ENCODE data around the gene LAT. TPM values are rescaled to one million over a fixed set of nuclear protein-coding genes. Genes with fewer than 3 reads are reported as not detected.
A peak's percentile ranks its signal among the peaks of the same experiment; 100 is the strongest.
"Not testable (repeated sequence)": the region's sequence is repeated elsewhere in the genome, so short reads cannot be mapped to it uniquely, and the experiment has no call there.

The LAT gene
- polyA plus RNA-seq, 1 donor: 13.2 TPM

DNA sequence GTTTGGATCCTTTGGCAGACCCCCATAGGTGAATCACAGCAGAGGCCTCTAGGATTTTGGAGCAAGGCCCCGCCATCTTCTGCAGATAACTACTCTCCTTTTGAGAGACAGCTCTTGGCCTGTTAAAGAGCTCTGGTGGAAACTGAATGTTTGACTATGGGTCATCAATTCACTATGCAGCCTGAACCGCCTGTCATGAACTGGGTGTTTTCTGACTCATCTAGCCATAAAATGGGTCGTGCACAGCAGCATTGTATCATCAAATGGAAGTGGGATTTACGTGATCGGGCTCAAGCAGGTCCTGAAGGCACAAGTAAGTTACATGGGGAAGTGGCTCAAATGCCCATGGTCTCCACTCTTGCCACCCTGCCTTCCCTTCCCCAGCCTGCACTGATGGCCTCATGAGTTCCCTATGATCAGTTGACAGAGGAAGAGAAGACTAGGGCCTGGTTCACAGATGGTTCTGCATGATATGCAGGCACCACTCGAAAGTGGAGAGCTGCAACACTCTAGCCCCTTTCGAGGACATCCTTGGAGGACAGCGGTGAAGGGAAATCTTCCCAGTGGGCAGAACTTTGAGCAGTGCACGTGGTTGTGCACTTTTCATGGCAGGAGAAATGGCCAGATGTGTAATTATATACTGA lies 19.8 kb downstream of the LAT start:
- H3K9me3 ChIP-seq (ENCODE audit: control insufficient read depth, low read depth, low read length); H3K36me3 ChIP-seq (ENCODE audit: control insufficient read depth, insufficient read depth, low read length); H3K4me1 ChIP-seq (ENCODE audit: control insufficient read depth, insufficient read depth, low read length); H3K4me3 ChIP-seq (ENCODE audit: low read length); H3K27ac ChIP-seq (ENCODE audit: low read length); DNase-seq; H3K27me3 ChIP-seq (ENCODE audit: control insufficient read depth, insufficient read depth, low read length): not testable (repeated sequence)
- WGBS (ENCODE audit: insufficient coverage, low lambda C conversion rate): 40% methylated on average over 1 of the region's 9 CpGs

GRCh38 chr16:29007730-29008593 lies 23.1 kb downstream of the LAT start:
- H3K36me3 ChIP-seq (ENCODE audit: control insufficient read depth, insufficient read depth, low read length): no peaks in the 10 kb centered on the region
- H3K27me3 ChIP-seq (ENCODE audit: control insufficient read depth, insufficient read depth, low read length): no peaks in the 10 kb centered on the region
- no peaks in the 10 kb centered on the region for H3K4me1 ChIP-seq (ENCODE audit: control insufficient read depth, insufficient read depth, low read length)
- WGBS (ENCODE audit: insufficient coverage, low lambda C conversion rate): no CpG with 5 or more reads among the region's 10 CpGs
- no peak overlapping the region for H3K4me3 ChIP-seq (ENCODE audit: low read length)
- no peaks in the 10 kb centered on the region for H3K9me3 ChIP-seq (ENCODE audit: control insufficient read depth, low read depth, low read length)
- DNase-seq: no peak
- no peak overlapping the region for H3K27ac ChIP-seq (ENCODE audit: low read length)

DNA sequence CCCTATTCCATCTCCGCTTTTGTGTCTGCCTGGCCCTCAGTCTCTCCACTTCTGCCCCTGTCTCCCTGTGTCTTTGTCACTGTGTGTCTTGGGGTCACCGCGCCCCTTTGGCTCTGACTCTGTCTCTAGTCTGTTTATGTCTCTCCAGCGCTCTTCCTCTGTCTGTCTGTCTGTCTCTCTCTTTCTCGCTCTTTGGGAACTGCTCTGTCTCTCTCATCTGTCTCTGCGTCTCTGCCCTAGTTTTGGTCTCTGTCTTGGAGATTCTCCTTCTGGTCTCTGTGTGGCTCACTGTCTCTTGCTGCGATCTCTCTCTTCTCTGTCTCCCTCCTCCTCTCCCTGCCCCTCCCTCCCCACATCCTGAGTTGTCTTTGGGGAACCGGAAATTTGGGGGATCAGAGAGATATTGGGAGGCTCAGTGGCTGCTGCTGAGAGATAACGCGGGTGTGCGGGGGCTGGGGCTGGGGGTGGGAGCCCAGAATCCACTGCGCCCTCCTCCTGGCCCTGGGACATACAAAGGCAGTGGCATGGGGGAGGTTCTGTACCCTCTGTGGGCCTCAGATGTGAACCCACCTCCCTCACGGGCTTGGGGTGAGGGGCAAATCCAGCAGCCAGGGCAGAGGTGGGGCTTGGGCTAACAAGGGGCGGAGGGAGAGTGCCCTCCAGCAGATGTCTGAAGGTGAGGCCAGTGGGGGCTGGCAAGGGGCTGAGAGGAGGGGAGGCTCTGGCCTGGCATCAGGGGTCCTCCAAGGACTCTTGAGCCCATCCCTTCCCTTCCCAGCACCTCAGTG lies 24.4 kb downstream of the LAT start:
- Histone ChIP-seq H3K4me3 (ENCODE audit: low read length) (no peak overlapping the region), H3K27ac (ENCODE audit: low read length) (no peak overlapping the region), H3K9me3 (ENCODE audit: control insufficient read depth, low read depth, low read length) (no peaks in the 10 kb centered on the region), H3K4me1 (ENCODE audit: control insufficient read depth, insufficient read depth, low read length) (no peaks in the 10 kb centered on the region), H3K36me3 (ENCODE audit: control insufficient read depth, insufficient read depth, low read length) (no peaks in the 10 kb centered on the region), H3K27me3 (ENCODE audit: control insufficient read depth, insufficient read depth, low read length) (no peaks in the 10 kb centered on the region)
- WGBS (ENCODE audit: insufficient coverage, low lambda C conversion rate): 74% methylated on average over 3 of the region's 14 CpGs
- no peak for DNase-seq

DNA sequence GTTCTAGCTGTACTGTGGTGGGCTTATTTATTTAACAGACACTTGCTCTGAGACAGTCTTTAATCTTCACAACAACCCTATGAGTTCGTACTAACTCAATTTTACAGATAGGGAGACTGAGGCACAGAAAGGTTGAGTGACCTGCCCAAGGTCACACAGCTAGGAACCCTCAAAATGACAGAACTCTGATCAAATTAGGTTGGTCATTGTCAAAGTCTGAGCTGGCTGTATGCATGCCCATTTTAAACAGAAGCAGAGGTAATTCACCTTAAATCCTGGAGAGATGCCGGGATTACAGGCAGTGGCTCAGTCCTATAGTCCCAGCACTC lies 24.9 kb downstream of the LAT start:
- no peaks in the 10 kb centered on the region for H3K36me3 ChIP-seq (ENCODE audit: control insufficient read depth, insufficient read depth, low read length)
- no peaks in the 10 kb centered on the region for H3K4me1 ChIP-seq (ENCODE audit: control insufficient read depth, insufficient read depth, low read length)
- H3K27me3 ChIP-seq (ENCODE audit: control insufficient read depth, insufficient read depth, low read length): no peaks in the 10 kb centered on the region
- no peaks in the 10 kb centered on the region for H3K9me3 ChIP-seq (ENCODE audit: control insufficient read depth, low read depth, low read length)
- H3K4me3 ChIP-seq (ENCODE audit: low read length): no peak overlapping the region
- DNase-seq: no peak
- no peak overlapping the region for H3K27ac ChIP-seq (ENCODE audit: low read length)
- WGBS (ENCODE audit: insufficient coverage, low lambda C conversion rate): no CpG with 5 or more reads among the region's 2 CpGs

- no peak overlapping the region for H3K27ac ChIP-seq (ENCODE audit: low read length)
- no peak for DNase-seq
- WGBS (ENCODE audit: insufficient coverage, low lambda C conversion rate): no CpG with 5 or more reads among the region's 8 CpGs
- no peaks in the 10 kb centered on the region for H3K27me3 ChIP-seq (ENCODE audit: control insufficient read depth, insufficient read depth, low read length)
- H3K4me3 ChIP-seq (ENCODE audit: low read length): no peak overlapping the region
- no peaks in the 10 kb centered on the region for H3K9me3 ChIP-seq (ENCODE audit: control insufficient read depth, low read depth, low read length)
- H3K36me3 ChIP-seq (ENCODE audit: control insufficient read depth, insufficient read depth, low read length): no peaks in the 10 kb centered on the region
- H3K4me1 ChIP-seq (ENCODE audit: control insufficient read depth, insufficient read depth, low read length): no peaks in the 10 kb centered on the region
Observed at GRCh38 chr16:29011112-29011511, 26.3 kb downstream of the LAT start.

DNA sequence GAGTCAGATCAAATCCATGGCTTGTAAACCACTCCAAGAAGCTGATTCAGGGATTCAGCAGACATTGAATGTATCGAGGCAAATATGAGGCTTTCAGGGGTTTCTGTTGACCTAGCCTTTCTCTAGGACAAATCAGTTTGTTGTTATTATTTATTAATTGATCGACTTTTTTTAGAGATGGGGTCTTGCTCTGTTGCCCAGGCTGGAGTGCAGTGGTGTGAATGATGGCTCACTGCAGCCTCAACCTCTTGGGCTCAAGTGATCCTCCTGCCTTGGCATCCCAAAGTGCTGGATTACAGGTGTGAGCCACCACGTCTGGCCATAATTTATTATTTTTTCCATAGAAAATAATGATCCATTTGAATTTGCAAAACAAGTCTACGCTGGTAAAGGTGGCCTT lies 27.0 kb downstream of the LAT start:
- WGBS (ENCODE audit: insufficient coverage, low lambda C conversion rate): no CpG with 5 or more reads among the region's 4 CpGs

DNA sequence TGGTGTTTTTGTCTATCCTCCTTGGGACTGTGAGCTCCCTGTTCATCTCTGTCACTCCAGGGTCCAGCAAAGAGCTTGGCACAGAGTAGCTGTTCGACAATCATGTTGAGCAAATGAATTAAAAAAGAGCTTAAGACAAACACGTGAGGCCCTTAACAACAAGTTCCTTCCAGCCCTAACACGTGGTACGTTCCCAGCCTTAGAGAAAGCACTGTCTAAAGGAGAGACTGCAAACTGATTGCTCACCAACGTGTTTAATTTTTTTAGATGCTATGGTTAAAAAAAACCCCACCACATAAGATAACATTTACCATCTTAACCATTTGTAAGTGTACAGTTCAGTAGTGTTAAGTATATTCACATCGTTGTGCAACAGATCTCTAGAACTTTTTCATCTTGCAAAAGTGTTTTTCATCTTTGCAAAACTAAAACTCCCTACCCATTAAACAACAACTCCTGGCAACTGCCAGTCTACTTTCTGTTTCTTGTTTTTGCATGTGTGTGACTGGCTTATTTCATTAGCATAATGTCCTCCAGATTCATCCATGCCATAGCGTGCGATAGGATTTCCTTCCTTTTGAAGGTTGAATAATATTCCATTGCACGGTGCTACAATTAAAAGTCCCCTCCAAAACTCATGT lies 28.2 kb downstream of the LAT start:
- no peaks in the 10 kb centered on the region for H3K27me3 ChIP-seq (ENCODE audit: control insufficient read depth, insufficient read depth, low read length)
- WGBS (ENCODE audit: insufficient coverage, low lambda C conversion rate): 50% methylated on average over 2 of the region's 9 CpGs
- H3K9me3 ChIP-seq (ENCODE audit: control insufficient read depth, low read depth, low read length): no peaks in the 10 kb centered on the region
- DNase-seq: no peak
- no peaks in the 10 kb centered on the region for H3K4me1 ChIP-seq (ENCODE audit: control insufficient read depth, insufficient read depth, low read length)
- no peak overlapping the region for H3K4me3 ChIP-seq (ENCODE audit: low read length)
- H3K27ac ChIP-seq (ENCODE audit: low read length): no peak overlapping the region
- H3K36me3 ChIP-seq (ENCODE audit: control insufficient read depth, insufficient read depth, low read length): no peaks in the 10 kb centered on the region

More for the DNA sequence above, 27.0 kb downstream of the LAT start:
- no peak overlapping the region for H3K27ac ChIP-seq (ENCODE audit: low read length)
- H3K36me3 ChIP-seq (ENCODE audit: control insufficient read depth, insufficient read depth, low read length): no peaks in the 10 kb centered on the region
- H3K27me3 ChIP-seq (ENCODE audit: control insufficient read depth, insufficient read depth, low read length): no peaks in the 10 kb centered on the region
- no peak for DNase-seq
- H3K4me3 ChIP-seq (ENCODE audit: low read length): no peak overlapping the region
- no peaks in the 10 kb centered on the region for H3K4me1 ChIP-seq (ENCODE audit: control insufficient read depth, insufficient read depth, low read length)
- H3K9me3 ChIP-seq (ENCODE audit: control insufficient read depth, low read depth, low read length): no peaks in the 10 kb centered on the region

DNA sequence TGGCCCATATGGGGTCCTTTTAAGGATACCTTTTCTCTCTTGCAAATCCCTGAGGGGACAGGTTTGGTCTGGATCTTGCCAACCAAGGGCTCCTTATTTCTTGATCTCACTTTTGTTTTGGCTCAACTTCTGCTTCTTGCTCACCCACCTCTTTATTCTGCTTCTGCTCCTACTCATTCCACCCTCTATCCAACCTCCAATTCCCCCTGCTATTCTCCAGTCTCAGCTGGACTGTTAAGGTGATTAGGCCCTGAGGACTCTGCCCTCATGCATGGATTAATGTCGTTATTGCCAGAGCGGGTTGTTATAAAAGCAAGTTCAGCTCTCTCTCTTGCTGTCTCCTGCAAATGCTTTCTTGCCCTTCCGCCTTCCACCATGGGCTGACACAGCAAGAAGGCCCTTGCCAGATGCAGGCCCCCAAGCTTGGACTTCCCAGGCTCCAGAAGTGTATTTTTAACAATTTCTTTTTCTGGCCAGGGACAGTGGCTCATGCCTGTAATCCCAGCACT lies 29.8 kb downstream of the LAT start:
- 0% methylated on average over 1 of the region's 3 CpGs for WGBS (ENCODE audit: insufficient coverage, low lambda C conversion rate)
- peak; percentile 61 to 77 for DNase-seq
- Histone ChIP-seq H3K9me3 (ENCODE audit: control insufficient read depth, low read depth, low read length) (no peaks in the 10 kb centered on the region), H3K27me3 (ENCODE audit: control insufficient read depth, insufficient read depth, low read length) (no peaks in the 10 kb centered on the region), H3K27ac (ENCODE audit: low read length) (no peak overlapping the region), H3K4me1 (ENCODE audit: control insufficient read depth, insufficient read depth, low read length) (no peaks in the 10 kb centered on the region), H3K36me3 (ENCODE audit: control insufficient read depth, insufficient read depth, low read length) (no peaks in the 10 kb centered on the region), H3K4me3 (ENCODE audit: low read length) (no peak overlapping the region)

DNA sequence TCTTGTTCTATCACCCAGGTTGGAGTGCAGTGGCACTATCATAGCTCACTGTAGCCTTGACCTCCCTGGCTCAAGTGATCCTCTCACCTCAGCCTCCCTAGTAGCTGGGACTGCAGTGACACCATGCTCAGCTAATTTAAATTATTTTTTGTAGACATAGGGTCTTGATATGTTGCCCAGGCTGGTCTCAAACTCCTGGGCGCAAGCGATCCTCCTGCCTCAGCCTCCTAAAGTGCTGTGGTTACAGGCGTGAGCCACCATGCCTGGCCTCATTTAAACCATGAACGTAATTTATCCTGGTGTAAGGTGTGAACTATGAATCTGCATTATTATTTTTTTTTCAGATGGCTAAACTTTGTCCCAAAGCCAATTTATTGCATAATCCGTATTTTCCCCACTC lies 37.3 kb downstream of the LAT start:
- Histone ChIP-seq H3K27ac (ENCODE audit: low read length) (no peak overlapping the region), H3K4me3 (ENCODE audit: low read length) (no peak overlapping the region), H3K36me3 (ENCODE audit: control insufficient read depth, insufficient read depth, low read length) (no peaks in the 10 kb centered on the region), H3K9me3 (ENCODE audit: control insufficient read depth, low read depth, low read length) (no peaks in the 10 kb centered on the region), H3K4me1 (ENCODE audit: control insufficient read depth, insufficient read depth, low read length) (no peaks in the 10 kb centered on the region), H3K27me3 (ENCODE audit: control insufficient read depth, insufficient read depth, low read length) (no peaks in the 10 kb centered on the region)
- no CpG with 5 or more reads among the region's 5 CpGs for WGBS (ENCODE audit: insufficient coverage, low lambda C conversion rate)
- no peak for DNase-seq

All from large intestine (tissue), 3 donors.